Rectal smooth muscle tissue (tissue), 1 donor: ENCODE data around the gene PHETA2.
A peak's percentile ranks its signal among the peaks of the same experiment; 100 is the strongest.
"Not testable (repeated sequence)": the region's sequence is repeated elsewhere in the genome, so short reads cannot be mapped to it uniquely, and the experiment has no call there.

Experiments
- H3K27ac ChIP-seq: one replicate; pipeline ENCODE4 v1.7.0; 2013; ENCODE audit warnings: low read depth, low read length, inconsistent platforms
- H3K27me3 ChIP-seq: one replicate; pipeline ENCODE4 v1.7.0; 2013; ENCODE audit warnings: low read length; ENCODE audit not compliant: control insufficient read depth, insufficient read depth
- H3K36me3 ChIP-seq: one replicate; pipeline ENCODE4 v1.7.0; 2013; ENCODE audit warnings: low read length; ENCODE audit not compliant: control insufficient read depth, insufficient read depth
- H3K4me1 ChIP-seq: one replicate; pipeline ENCODE4 v1.7.0; 2013; ENCODE audit warnings: low read length; ENCODE audit not compliant: control insufficient read depth, insufficient read depth
- H3K4me3 ChIP-seq: one replicate; pipeline ENCODE4 v1.7.0; 2013; ENCODE audit warnings: low read length
- H3K9ac ChIP-seq: one replicate; pipeline ENCODE4 v1.7.0; 2013; ENCODE audit warnings: low read length

The PHETA2 gene

GRCh38 chr22:42090596-42091454 is 16.8 kb downstream of the PHETA2 start, which contains the start of gene NDUFA6:
NDUFA6 (minus strand) TSS chr22:42090772; CDS start chr22:42090744, 28 bp downstream.
- peak within 1 kb of the TSS; percentile 97 for H3K4me3 ChIP-seq
- peaks cover 9% of the 10 kb centered on the region for H3K4me1 ChIP-seq
- H3K9ac ChIP-seq = peak within 1 kb of the TSS; percentile 92
- H3K27ac ChIP-seq = peak within 1 kb of the TSS; percentile 99
- H3K36me3 ChIP-seq = peaks cover 10% of the 10 kb centered on the region
- no peaks in the 10 kb centered on the region for H3K27me3 ChIP-seq

- peak overlapping the region; percentile 74 for H3K9ac ChIP-seq
- peak overlapping the region; percentile 82 for H3K27ac ChIP-seq
- H3K4me1 ChIP-seq = peaks cover 9% of the 10 kb centered on the region
These were observed 17.4 kb downstream of the PHETA2 start for GRCh38 chr22:42091455-42091782.

GRCh38 chr22:42101199-42101598 is 27.2 kb downstream of the PHETA2 start:
- Histone ChIP-seq H3K27me3 (no peaks in the 10 kb centered on the region), H3K4me3 (no peak overlapping the region), H3K4me1 (no peaks in the 10 kb centered on the region), H3K27ac (no peak overlapping the region), H3K9ac (no peak overlapping the region), H3K36me3 (no peaks in the 10 kb centered on the region)

More at GRCh38 chr22:42091455-42091782, 17.4 kb downstream of the PHETA2 start:
- no peaks in the 10 kb centered on the region for H3K27me3 ChIP-seq
- peaks cover 5% of the 10 kb centered on the region for H3K36me3 ChIP-seq
- H3K4me3 ChIP-seq = peak overlapping the region; percentile 79

- not testable (repeated sequence) for H3K27ac ChIP-seq, H3K9ac ChIP-seq, H3K4me1 ChIP-seq, H3K27me3 ChIP-seq, H3K36me3 ChIP-seq, H3K4me3 ChIP-seq
These were observed 30.3 kb downstream of the PHETA2 start for GRCh38 chr22:42104332-42104860.

- no peaks in the 10 kb centered on the region for H3K4me1 ChIP-seq
- no peaks in the 10 kb centered on the region for H3K36me3 ChIP-seq
- H3K27me3 ChIP-seq = no peaks in the 10 kb centered on the region
- no peak overlapping the region for H3K4me3 ChIP-seq
- H3K9ac ChIP-seq = no peak overlapping the region
- no peak overlapping the region for H3K27ac ChIP-seq
These were observed 34.8 kb downstream of the PHETA2 start for GRCh38 chr22:42108848-42109247.

GRCh38 chr22:42111798-42112197 is 37.8 kb downstream of the PHETA2 start:
- no peaks in the 10 kb centered on the region for H3K27me3 ChIP-seq
- H3K4me3 ChIP-seq = no peak overlapping the region
- no peak overlapping the region for H3K9ac ChIP-seq
- H3K27ac ChIP-seq = no peak overlapping the region
- no peaks in the 10 kb centered on the region for H3K4me1 ChIP-seq
- H3K36me3 ChIP-seq = no peaks in the 10 kb centered on the region

GRCh38 chr22:42112793-42113192 is 38.7 kb downstream of the PHETA2 start:
- not testable (repeated sequence) for H3K4me3 ChIP-seq, H3K27me3 ChIP-seq, H3K27ac ChIP-seq, H3K9ac ChIP-seq, H3K36me3 ChIP-seq, H3K4me1 ChIP-seq

GRCh38 chr22:42114721-42115120 is 40.7 kb downstream of the PHETA2 start:
- Histone ChIP-seq H3K27ac (no peak overlapping the region), H3K4me3 (no peak overlapping the region), H3K36me3 (no peaks in the 10 kb centered on the region), H3K27me3 (no peaks in the 10 kb centered on the region), H3K9ac (no peak overlapping the region), H3K4me1 (no peaks in the 10 kb centered on the region)

- H3K27me3 ChIP-seq, H3K9ac ChIP-seq, H3K4me3 ChIP-seq, H3K4me1 ChIP-seq, H3K27ac ChIP-seq, H3K36me3 ChIP-seq: not testable (repeated sequence)
These were observed 41.4 kb downstream of the PHETA2 start for GRCh38 chr22:42115420-42115830.

- Histone ChIP-seq H3K27me3 (no peaks in the 10 kb centered on the region), H3K4me1 (no peaks in the 10 kb centered on the region), H3K36me3 (no peaks in the 10 kb centered on the region), H3K27ac (no peak overlapping the region), H3K9ac (no peak overlapping the region), H3K4me3 (no peak overlapping the region)
These were observed 42.9 kb downstream of the PHETA2 start for GRCh38 chr22:42116848-42117424.

GRCh38 chr22:42120231-42121021 is 46.4 kb downstream of the PHETA2 start:
- not testable (repeated sequence) for H3K4me3 ChIP-seq, H3K9ac ChIP-seq, H3K27ac ChIP-seq, H3K36me3 ChIP-seq, H3K4me1 ChIP-seq, H3K27me3 ChIP-seq

GRCh38 chr22:42123529-42123928 is 49.5 kb downstream of the PHETA2 start:
- H3K9ac ChIP-seq, H3K27me3 ChIP-seq, H3K4me1 ChIP-seq, H3K36me3 ChIP-seq, H3K4me3 ChIP-seq, H3K27ac ChIP-seq: not testable (repeated sequence)
